GM19035 (cell line): Measurements from ENCODE around the gene KIF6.

Experiments used
- ATAC-seq: cut with Tn5 transposase; IDR thresholded peaks from one replicate; pipeline ENCODE4 v1.9.1; 2021; ENCODE audit not compliant: unreplicated experiment

Gene KIF6

DNA sequence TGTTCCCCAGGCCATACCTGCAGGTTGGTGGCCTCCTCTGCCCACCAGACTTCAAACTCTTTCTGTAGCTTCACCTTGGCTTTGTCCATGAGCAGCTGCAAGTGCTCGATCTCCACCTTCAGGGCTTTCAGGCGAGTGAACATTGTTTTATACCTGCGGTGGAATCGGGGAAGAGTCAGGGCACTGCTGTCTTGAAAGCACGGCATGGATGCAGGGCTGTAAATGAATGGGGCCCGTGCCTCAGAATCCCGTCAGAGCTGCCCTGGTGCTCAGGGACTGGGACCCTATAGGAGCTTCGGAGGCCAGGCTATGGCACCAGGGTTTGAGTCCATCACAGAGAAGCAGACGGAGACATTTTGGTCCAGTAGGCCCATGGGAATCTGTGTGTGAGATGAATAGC lies 364.8 kb downstream of the KIF6 start:
- no peak for ATAC-seq

GRCh38 chr6:39357998-39358686 lies 367.1 kb downstream of the KIF6 start:
- ATAC-seq: no peak

DNA sequence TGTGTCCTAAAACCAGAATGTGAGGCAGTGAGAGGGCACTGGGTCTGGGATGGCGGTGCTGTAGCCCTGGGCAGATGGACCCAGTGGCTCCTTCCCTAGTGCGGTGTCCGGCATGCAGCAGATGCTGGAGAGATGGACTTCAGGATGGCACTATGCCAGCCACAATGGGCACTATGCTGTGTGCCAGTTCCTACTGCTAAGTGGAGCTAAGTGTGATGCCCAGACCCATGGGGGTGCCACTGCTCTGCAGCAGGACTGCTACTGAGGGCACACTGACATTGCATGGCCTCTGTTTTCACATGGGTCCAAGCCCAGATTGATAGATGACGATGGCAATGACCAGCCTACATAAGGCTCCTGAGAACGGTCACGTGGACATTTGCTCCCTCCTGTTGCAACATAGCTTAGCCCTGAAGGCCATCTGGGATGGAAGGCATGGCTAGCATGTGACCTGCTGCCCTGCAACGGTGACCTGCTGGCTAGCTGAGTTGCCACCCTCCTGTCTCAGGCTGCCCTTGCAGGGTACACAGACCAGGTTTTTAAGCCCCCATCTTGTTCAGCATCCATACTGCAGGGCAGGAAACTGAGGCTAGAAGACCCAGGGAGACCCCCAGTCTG lies 371.4 kb downstream of the KIF6 start:
- ATAC-seq: no peak

DNA sequence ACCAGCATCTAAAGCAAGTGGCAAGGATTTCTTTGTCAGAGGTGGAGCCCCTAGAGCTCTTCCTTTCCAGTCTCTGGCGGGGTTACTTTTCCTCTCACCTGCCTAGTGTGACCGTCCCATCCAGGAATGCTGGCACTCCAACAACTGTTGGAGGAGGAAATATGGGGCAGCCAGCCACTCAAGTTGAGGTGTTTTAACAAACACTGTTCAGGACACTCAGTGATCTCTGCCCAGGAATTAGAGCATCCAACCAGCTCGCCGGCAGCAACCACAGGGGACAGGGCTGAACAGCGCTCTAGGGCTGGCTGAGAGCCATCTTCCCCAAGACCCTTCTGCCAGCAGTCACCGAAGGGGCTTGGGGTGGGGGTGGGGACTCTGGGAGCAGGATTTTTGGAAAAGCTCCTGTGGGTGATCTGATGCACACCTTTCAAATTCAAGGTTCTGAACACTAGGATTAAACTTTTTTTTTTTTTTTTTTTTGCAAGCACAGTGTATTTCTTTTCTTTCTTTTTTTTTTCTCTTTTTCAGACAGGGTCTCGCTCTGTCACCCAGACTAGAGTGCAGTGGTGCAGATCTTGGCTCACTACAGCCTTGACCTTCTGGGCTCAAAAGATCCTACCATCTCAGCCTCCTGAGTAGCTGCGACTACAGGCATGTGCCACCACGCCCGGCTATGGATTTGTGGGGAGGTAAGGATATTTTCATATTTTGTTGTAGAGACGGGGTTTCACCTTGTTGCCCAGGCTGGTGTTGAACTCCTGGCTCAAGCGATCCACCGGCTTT lies 374.3 kb downstream of the KIF6 start:
- ATAC-seq: no peak

DNA sequence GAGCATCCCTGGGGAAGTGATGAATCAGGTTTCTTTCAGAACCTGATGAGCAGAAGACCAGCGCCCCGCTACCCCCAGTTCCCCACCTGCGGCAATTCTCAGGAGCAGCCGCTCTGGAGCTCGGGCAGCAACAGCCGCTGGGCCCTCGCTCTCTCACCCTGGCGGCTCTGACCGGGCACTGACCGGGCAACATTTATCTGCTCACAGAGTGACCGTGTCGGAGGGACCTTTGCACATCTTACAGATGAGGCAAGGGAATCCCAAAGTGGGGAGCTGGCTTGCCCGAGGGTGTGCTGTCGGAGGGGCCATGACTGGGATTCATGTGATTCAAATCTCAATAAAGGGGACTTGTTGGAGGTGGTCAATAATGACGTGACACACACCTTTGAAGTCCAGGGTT lies 376.5 kb downstream of the KIF6 start:
- no peak for ATAC-seq

GRCh38 chr6:39347906-39348585 lies 377.2 kb downstream of the KIF6 start:
- ATAC-seq: no peak

GRCh38 chr6:39347206-39347605 lies 378.0 kb downstream of the KIF6 start:
- no peak for ATAC-seq

DNA sequence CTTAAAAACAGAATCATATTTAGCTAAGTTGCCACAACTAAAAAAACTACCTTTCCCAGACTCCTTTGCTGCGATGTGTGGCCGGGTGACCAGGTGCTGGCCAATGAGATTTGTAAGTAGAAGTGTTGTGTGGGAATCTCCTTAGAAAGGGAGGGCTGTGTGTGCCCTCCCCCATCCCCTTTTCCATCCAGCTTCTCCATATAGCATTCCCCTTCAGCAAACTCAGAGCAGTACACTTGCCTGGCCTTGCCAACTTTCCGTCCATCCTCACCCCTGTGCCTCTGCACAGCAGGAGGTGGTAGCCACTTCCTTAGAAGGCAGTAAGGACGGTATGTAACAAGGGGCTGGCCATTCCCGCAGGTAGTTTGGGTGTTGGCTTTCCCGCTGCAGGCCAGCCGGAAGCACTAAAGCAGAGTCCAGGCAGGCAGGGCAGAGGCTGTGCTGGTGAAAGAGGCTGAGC lies 380.4 kb downstream of the KIF6 start:
- no peak for ATAC-seq

GRCh38 chr6:39343396-39343870 lies 381.8 kb downstream of the KIF6 start:
- ATAC-seq: no peak

GRCh38 chr6:39342692-39343395 lies 382.4 kb downstream of the KIF6 start:
- no peak for ATAC-seq

GRCh38 chr6:39341937-39342336 lies 383.3 kb downstream of the KIF6 start:
- ATAC-seq: no peak

GRCh38 chr6:39341352-39341751 lies 383.9 kb downstream of the KIF6 start:
- no peak for ATAC-seq

GRCh38 chr6:39339868-39340550 lies 385.2 kb downstream of the KIF6 start:
- no peak for ATAC-seq

GRCh38 chr6:39339096-39339867 lies 385.9 kb downstream of the KIF6 start:
- no peak for ATAC-seq

GRCh38 chr6:39338397-39338796 lies 386.8 kb downstream of the KIF6 start:
- no peak for ATAC-seq

DNA sequence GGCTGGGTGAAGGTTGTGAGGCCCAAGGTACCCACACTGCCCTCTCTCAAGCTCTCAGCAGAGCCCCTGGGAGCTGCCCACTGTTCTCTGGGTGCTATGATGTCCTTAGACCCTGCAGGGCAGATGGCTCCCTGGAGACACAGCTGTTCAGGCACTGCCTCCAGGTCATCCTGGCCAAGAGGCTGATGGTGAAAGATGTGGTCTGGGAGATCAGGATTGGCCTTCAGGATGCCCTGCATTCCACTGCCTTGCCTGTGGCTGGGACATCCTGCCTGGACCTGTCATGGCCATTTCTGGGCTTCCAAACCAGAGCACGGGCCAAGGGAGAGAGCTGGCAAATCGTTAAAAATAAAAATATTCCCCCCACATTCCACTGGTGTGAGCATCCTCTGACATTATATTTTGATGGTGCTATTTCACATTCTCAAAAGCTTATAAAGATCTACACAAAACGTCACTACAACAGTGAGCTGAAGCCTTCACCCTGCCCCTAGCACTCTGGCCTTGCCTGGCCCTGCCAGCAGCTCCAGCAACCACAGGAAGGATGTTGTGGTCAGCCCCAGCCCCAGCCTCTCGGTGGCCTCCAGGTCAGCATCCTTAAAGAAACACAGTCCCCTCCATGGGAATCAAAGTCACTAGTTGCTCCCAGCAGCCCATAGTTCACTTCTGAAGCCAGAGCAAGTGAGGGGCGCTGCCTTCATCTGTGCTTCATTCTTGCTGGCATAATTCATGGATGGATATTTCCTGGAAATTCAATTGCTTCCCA lies 389.2 kb downstream of the KIF6 start:
- ATAC-seq: no peak

- no peak for ATAC-seq
Measured at GRCh38 chr6:39333644-39334438, 391.4 kb downstream of the KIF6 start.

DNA sequence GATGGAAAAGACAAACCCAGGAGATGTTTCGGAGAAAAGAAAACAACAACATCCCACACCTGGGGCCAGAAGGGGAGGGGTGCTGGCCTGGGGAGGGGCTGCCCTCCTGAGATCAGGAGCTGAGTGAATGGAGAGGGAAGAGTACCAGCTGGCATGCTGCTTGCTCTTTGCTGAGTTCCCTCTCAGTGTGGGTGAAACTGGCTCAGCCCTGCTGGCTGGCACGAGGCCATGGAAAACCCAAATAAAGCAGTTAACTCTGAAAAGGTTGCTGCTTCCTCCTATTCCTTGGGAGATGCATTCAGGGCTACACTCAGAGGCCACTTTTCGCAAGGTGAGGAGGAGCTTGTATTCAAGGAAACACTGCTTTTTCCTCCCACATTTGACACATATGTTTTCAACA lies 394.7 kb downstream of the KIF6 start:
- ATAC-seq: no peak
